Endodermal cell (in vitro differentiated cells): Measurements from ENCODE around the gene ST8SIA5. TPM values are rescaled to one million over a fixed set of nuclear protein-coding genes. Genes with fewer than 3 reads are reported as not detected.

Experiments
- DNase-seq: peaks from one replicate; pipeline ENCODE4 v3.0.0-alpha.2; 2017
- H3K27ac ChIP-seq: 2 replicates; pipeline ENCODE4 v1.5.1; 2013; ENCODE audit warnings: mild to moderate bottlenecking, low read depth, low read length, moderate library complexity
- H3K27me3 ChIP-seq: 2 replicates; pipeline ENCODE4 v1.6.1; 2013; ENCODE audit warnings: mild to moderate bottlenecking, low read length, moderate library complexity; ENCODE audit not compliant: insufficient read depth, control insufficient read depth, poor library complexity, severe bottlenecking
- H3K36me3 ChIP-seq: 2 replicates; pipeline ENCODE4 v1.7.0; 2013; ENCODE audit warnings: mild to moderate bottlenecking, low read length, moderate library complexity; ENCODE audit not compliant: control insufficient read depth, insufficient read depth
- H3K4me1 ChIP-seq: one replicate; pipeline ENCODE4 v1.7.0; 2013; ENCODE audit warnings: low read length; ENCODE audit not compliant: control insufficient read depth, insufficient read depth
- H3K4me3 ChIP-seq: 2 replicates; pipeline ENCODE4 v1.5.1; 2013; ENCODE audit warnings: mild to moderate bottlenecking, low read length, moderate library complexity
- H3K9ac ChIP-seq: 2 replicates; pipeline ENCODE4 v1.6.1; 2013; ENCODE audit warnings: mild to moderate bottlenecking, low read length, moderate library complexity; ENCODE audit not compliant: poor library complexity, severe bottlenecking; ENCODE audit errors: extremely low read depth
- H3K9me3 ChIP-seq: 2 replicates; pipeline ENCODE4 v1.6.1; 2013; ENCODE audit warnings: mild to moderate bottlenecking, low read length, moderate library complexity; ENCODE audit not compliant: control insufficient read depth
- H3K27ac Mint-ChIP-seq: 2 replicates; pipeline ENCODE4 v1.8.0; 2020; ENCODE audit warnings: mixed read lengths
- H3K27me3 Mint-ChIP-seq: 2 replicates; pipeline ENCODE4 v1.8.0; 2021; ENCODE audit warnings: mild to moderate bottlenecking, mixed read lengths; ENCODE audit not compliant: insufficient read depth
- H3K36me3 Mint-ChIP-seq: 2 replicates; pipeline ENCODE4 v1.8.0; 2020; ENCODE audit warnings: low read depth, mixed read lengths
- H3K4me1 Mint-ChIP-seq: 2 replicates; pipeline ENCODE4 v1.8.0; 2020; ENCODE audit warnings: mixed read lengths
- H3K4me3 Mint-ChIP-seq: 2 replicates; pipeline ENCODE4 v1.8.0; 2020; ENCODE audit warnings: mild to moderate bottlenecking, moderate library complexity, mixed read lengths
- H3K9me3 Mint-ChIP-seq: 2 replicates; pipeline ENCODE4 v1.8.0; 2020; ENCODE audit warnings: mild to moderate bottlenecking, mixed read lengths
- CTCF ChIP-seq: fragments of 200-600 bp; sonication (generic); conservative IDR thresholded peaks from 2 replicates; pipeline ENCODE4 v1.5.0; 2021; ENCODE audit warnings: antibody characterized with exemption, mild to moderate bottlenecking
- WGBS, 2 experiments: methylation state at CpG; one replicate each; pipeline versions ENCODE4 v1.1.5 to v1.1.7; 2013; ENCODE audit warnings: missing lambda C conversion rate in 2 of 2, mixed read lengths in 1 of 2; ENCODE audit not compliant: insufficient coverage in 1 of 2, insufficient read length in 1 of 2; 5-methylcytosine and 5-hydroxymethylcytosine counted together
- total RNA-seq, 2 donors: library from RNA; stranded (reverse); fragmentation: NEBNext Ultra II Directional in 1 of 2; extraction: Animal tissue kit (Norgen Biotek cat#: 25700) in 1 of 2; gene quantifications; 2 replicates in 1 of 2; 3 replicates in 1 of 2; pipeline ENCODE4 v1.2.1, GENCODE V29; 2021

Gene ST8SIA5
- total RNA-seq, 2 donors from 2014 or later = 0.24 to 0.73 TPM

GRCh38 chr18:46772357-46772756 is 15.5 kb upstream of the ST8SIA5 start:
- H3K9ac ChIP-seq = no peak overlapping the region
- Mint-ChIP-seq H3K9me3 (peaks cover 4% of the 10 kb centered on the region), H3K4me3 (no peak overlapping the region), H3K36me3 (no peaks in the 10 kb centered on the region), H3K27ac (no peak overlapping the region), H3K27me3 (peaks cover 3% of the 10 kb centered on the region), H3K4me1 (peaks cover 15% of the 10 kb centered on the region)
- no peak overlapping the region for H3K27ac ChIP-seq
- H3K27me3 ChIP-seq = no peaks in the 10 kb centered on the region
- no peaks in the 10 kb centered on the region for H3K9me3 ChIP-seq
- H3K4me3 ChIP-seq = no peak overlapping the region
- DNase-seq = peak; percentile 65
- no peaks in the 10 kb centered on the region for H3K4me1 ChIP-seq
- peak; percentile 57 for TF ChIP-seq CTCF
- H3K36me3 ChIP-seq = no peaks in the 10 kb centered on the region
- WGBS, 2 experiments = 78 to 90% methylated on average over 4 to 5 of the region's 5 CpGs

- H3K4me3 Mint-ChIP-seq = no peak overlapping the region
- no peaks in the 10 kb centered on the region for H3K9me3 Mint-ChIP-seq
- peaks cover 8% of the 10 kb centered on the region for H3K27me3 Mint-ChIP-seq
- peaks cover 15% of the 10 kb centered on the region for H3K4me1 Mint-ChIP-seq
- Histone ChIP-seq H3K4me3 (no peak overlapping the region), H3K9me3 (no peaks in the 10 kb centered on the region), H3K4me1 (no peaks in the 10 kb centered on the region), H3K36me3 (no peaks in the 10 kb centered on the region), H3K27me3 (no peaks in the 10 kb centered on the region), H3K27ac (no peak overlapping the region), H3K9ac (no peak overlapping the region)
- no peak overlapping the region for H3K27ac Mint-ChIP-seq
- DNase-seq = no peak
- no peaks in the 10 kb centered on the region for H3K36me3 Mint-ChIP-seq
- TF ChIP-seq CTCF = no peak
- WGBS, 2 experiments = 60 to 74% methylated on average over 1 to 3 of the region's 3 CpGs
These were observed 14.3 kb upstream of the ST8SIA5 start for GRCh38 chr18:46771141-46771540.

GRCh38 chr18:46770708-46771107 is 13.9 kb upstream of the ST8SIA5 start:
- no peak overlapping the region for H3K27ac Mint-ChIP-seq
- WGBS, 2 experiments = 97% methylated on average over 2 of the region's 2 CpGs; no CpG with 5 or more reads in 1 of the 2 experiments
- H3K36me3 ChIP-seq = no peaks in the 10 kb centered on the region
- no peak overlapping the region for H3K27ac ChIP-seq
- H3K36me3 Mint-ChIP-seq = no peaks in the 10 kb centered on the region
- no peak for DNase-seq
- no peaks in the 10 kb centered on the region for H3K27me3 ChIP-seq
- peaks cover 15% of the 10 kb centered on the region for H3K4me1 Mint-ChIP-seq
- no peaks in the 10 kb centered on the region for H3K4me1 ChIP-seq
- peaks cover 8% of the 10 kb centered on the region for H3K27me3 Mint-ChIP-seq
- no peaks in the 10 kb centered on the region for H3K9me3 ChIP-seq
- H3K9ac ChIP-seq = no peak overlapping the region
- H3K4me3 ChIP-seq = no peak overlapping the region
- H3K9me3 Mint-ChIP-seq = no peaks in the 10 kb centered on the region
- no peak overlapping the region for H3K4me3 Mint-ChIP-seq
- TF ChIP-seq CTCF = no peak
